Esophagus muscularis mucosa (tissue), 4 donors: ENCODE results near the gene L1CAM. TPM values are rescaled to one million over a fixed set of nuclear protein-coding genes. Genes with fewer than 3 reads are reported as not detected.

ENCODE experiments used
- DNase-seq: peaks from one replicate; pipeline ENCODE4 v3.0.0-alpha.2; 2017; ENCODE audit errors: extremely low spot score
- H3K27ac ChIP-seq, 4 donors: fragments of 200-600 bp; sonication (generic); replicated peaks in 1 of 4; 1 replicate in 3 of 4; 2 replicates in 1 of 4; pipeline ENCODE4 v1.5.1; 2016 to 2019; ENCODE audit warnings: mild to moderate bottlenecking in 1 of 4
- H3K27me3 ChIP-seq, 4 donors: fragments of 200-600 bp; sonication (generic); one replicate each; pipeline versions ENCODE4 v1.5.1 to v1.6.0; 2016 to 2019
- H3K36me3 ChIP-seq, 4 donors: fragments of 200-600 bp; sonication (generic); one replicate each; pipeline ENCODE4 v1.5.1; 2016 to 2019
- H3K4me1 ChIP-seq, 4 donors: fragments of 200-600 bp; sonication (generic); one replicate each; pipeline ENCODE4 v1.5.1; 2016 to 2019
- H3K4me3 ChIP-seq, 4 donors: fragments of 200-600 bp; sonication (generic); 1 replicate in 2 of 4; 2 replicates in 2 of 4; pipeline ENCODE4 v1.5.1; 2016 to 2019; ENCODE audit warnings: mild to moderate bottlenecking in 4 of 4, moderate library complexity in 1 of 4
- H3K9me3 ChIP-seq, 4 donors: fragments of 200-600 bp; sonication (generic); 1 replicate in 3 of 4; 2 replicates in 1 of 4; pipeline ENCODE4 v1.5.1; 2016 to 2019
- CTCF ChIP-seq, 3 experiments: fragments of 200-600 bp in 2 of 3; fragments of 450-650 bp in 1 of 3; sonication (generic) in 2 of 3; IDR thresholded peaks; one replicate each; pipeline ENCODE4 v1.5.1; 2017 to 2019; ENCODE audit warnings: antibody characterized with exemption in 3 of 3, mild to moderate bottlenecking in 2 of 3, moderate library complexity in 1 of 3
- EP300 ChIP-seq: sonication (generic); formaldehyde crosslinking; IDR thresholded peaks from one replicate; pipeline ENCODE4 v1.6.1; 2017; ENCODE audit warnings: antibody characterized with exemption
- POLR2A ChIP-seq: fragments of 450-650 bp; IDR thresholded peaks from one replicate; pipeline ENCODE4 v1.6.1; 2017; ENCODE audit warnings: antibody characterized with exemption, moderate library complexity, mild to moderate bottlenecking, low read depth
- POLR2AphosphoS5 ChIP-seq, 2 donors: sonication (generic); formaldehyde crosslinking; IDR thresholded peaks; one replicate each; pipeline ENCODE4 v1.6.1; 2017; ENCODE audit warnings: antibody characterized with exemption in 2 of 2
- WGBS: methylation state at CpG from one replicate; pipeline ENCODE4 v1.1.5; 2018; 5-methylcytosine and 5-hydroxymethylcytosine counted together
- intact Hi-C: fragments of 100-400 bp; cut with DNase I; formaldehyde crosslinking; loops from one replicate; pipeline ENCODE4 v1.15.1; 2023
- total RNA-seq, 4 donors: library from RNA; depleted of rRNA; stranded (reverse); fragments of >200 nt; gene quantifications; one replicate each; pipeline versions ENCODE4 v1.1.0 to v1.2.1, GENCODE V29; 2016

The L1CAM gene
- total RNA-seq, 4 donors from 2014 or later = 22.4 to 47.9 (median 30.0) TPM

- H3K27ac ChIP-seq = peak overlapping the region in 1 of 4 donors; percentile 94
- WGBS = 86% methylated on average over 19 of the region's 31 CpGs
- DNase-seq = no peak
- H3K9me3 ChIP-seq = no peaks in the 10 kb centered on the region
- no peaks in the 10 kb centered on the region for H3K27me3 ChIP-seq
- H3K36me3 ChIP-seq = peaks cover 0 to 45% (median 33%) of the 10 kb centered on the region in 4 donors
- TF ChIP-seq EP300 = no peak
- no peak for TF ChIP-seq POLR2AphosphoS5 (IDR thresholded peaks at IDR 0.05)
- no peak for TF ChIP-seq CTCF (IDR thresholded peaks at IDR 0.05)
- no peak for TF ChIP-seq POLR2A
- H3K4me1 ChIP-seq = peaks cover 37 to 64% (median 44%) of the 10 kb centered on the region in 4 donors
- no peak overlapping the region for H3K4me3 ChIP-seq
- intact Hi-C loops = no loop called here
Observed at GRCh38 chrX:153930011-153930910, 44.3 kb upstream of the L1CAM start.

- no peak for DNase-seq
- WGBS = 78% methylated on average over 10 of the region's 10 CpGs
- Histone ChIP-seq H3K4me1 (peaks cover 37 to 66% (median 45%) of the 10 kb centered on the region in 4 donors), H3K4me3 (no peak overlapping the region), H3K27ac (peak overlapping the region in 3 of 4 donors; percentile 30 to 94 (median 68)), H3K9me3 (no peaks in the 10 kb centered on the region), H3K36me3 (peaks cover 0 to 45% (median 33%) of the 10 kb centered on the region in 4 donors), H3K27me3 (no peaks in the 10 kb centered on the region)
- TF ChIP-seq CTCF (IDR thresholded peaks at IDR 0.05) (no peak), POLR2A (no peak), POLR2AphosphoS5 (IDR thresholded peaks at IDR 0.05) (no peak), EP300 (no peak)
- intact Hi-C loops = no loop called here
Observed at GRCh38 chrX:153929576-153929975, 43.6 kb upstream of the L1CAM start.

- WGBS = 68% methylated on average over 9 of the region's 9 CpGs
- Histone ChIP-seq H3K4me1 (peaks cover 32 to 67% (median 47%) of the 10 kb centered on the region in 4 donors), H3K27ac (peak overlapping the region; percentile 59 to 94 (median 70)), H3K9me3 (no peaks in the 10 kb centered on the region), H3K4me3 (peak overlapping the region in 3 of 4 donors; percentile 46 to 61 (median 59)), H3K36me3 (peaks cover 0 to 45% (median 33%) of the 10 kb centered on the region in 4 donors), H3K27me3 (no peaks in the 10 kb centered on the region)
- intact Hi-C loops = no loop called here
- no peak for DNase-seq
- TF ChIP-seq POLR2A (no peak), POLR2AphosphoS5 (IDR thresholded peaks at IDR 0.05) (no peak), CTCF (IDR thresholded peaks at IDR 0.05) (no peak), EP300 (no peak)
Observed at GRCh38 chrX:153928846-153929245, 42.9 kb upstream of the L1CAM start.

GRCh38 chrX:153927922-153928760, 42.2 kb upstream of the L1CAM start:
- H3K27ac ChIP-seq = peak overlapping the region; percentile 88 to 97 (median 96)
- peaks cover 34 to 67% (median 47%) of the 10 kb centered on the region in 4 donors for H3K4me1 ChIP-seq
- intact Hi-C loops = no loop called here

More at GRCh38 chrX:153927922-153928760, 42.2 kb upstream of the L1CAM start:
- Histone ChIP-seq H3K27me3 (no peaks in the 10 kb centered on the region), H3K9me3 (no peaks in the 10 kb centered on the region), H3K36me3 (peaks cover 0 to 40% (median 32%) of the 10 kb centered on the region in 4 donors), H3K4me3 (peak overlapping the region; percentile 59 to 69 (median 63))
- TF ChIP-seq CTCF (IDR thresholded peaks at IDR 0.05) = peak; percentile 22 to 32 (median 25)
- no peak for TF ChIP-seq EP300
- peak; percentile 73 for TF ChIP-seq POLR2A
- TF ChIP-seq POLR2AphosphoS5 (IDR thresholded peaks at IDR 0.05) = peak; percentile 84 to 85
- WGBS = 33% methylated on average over 39 of the region's 76 CpGs
- peak; percentile 96 for DNase-seq
